NCI-H146 treated with DMSO at 0.1 percent for 48 hours (cell line): Measurements from ENCODE around the gene NPIPB5.
"Not testable (repeated sequence)": the region's sequence is repeated elsewhere in the genome, so short reads cannot be mapped to it uniquely, and the experiment has no call there.

ENCODE experiments used
- DNase-seq: peaks from one replicate; lab custom pipeline; 2025; ENCODE audit not compliant: unreplicated experiment; lab: John Stamatoyannopoulos, UW

The NPIPB5 gene

DNA sequence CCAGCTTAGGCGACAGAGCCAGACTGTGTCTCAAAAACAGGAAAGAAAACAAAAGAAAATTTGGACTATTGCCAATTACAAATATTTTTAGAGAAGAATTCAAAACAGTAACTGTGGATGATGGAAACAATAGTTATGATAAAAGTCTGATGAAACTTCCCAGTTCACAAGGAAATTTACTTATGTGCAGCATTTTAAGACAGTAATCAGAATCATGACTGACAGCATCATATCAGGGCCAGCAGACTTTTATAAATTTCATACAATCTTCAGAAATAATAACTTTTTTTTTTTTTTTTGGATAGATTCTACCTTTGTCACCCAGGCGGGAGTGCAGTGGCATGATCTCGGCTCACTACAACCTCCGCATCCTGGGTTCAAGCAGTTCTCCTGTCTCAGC, at the start of gene NPIPB5:
TSS of gene NPIPB5 (plus strand) at position 301 of the 400 bp plus-strand sequence. CDS start 2,911 bp downstream, outside the sequence.
- DNase-seq: not testable (repeated sequence)

DNA sequence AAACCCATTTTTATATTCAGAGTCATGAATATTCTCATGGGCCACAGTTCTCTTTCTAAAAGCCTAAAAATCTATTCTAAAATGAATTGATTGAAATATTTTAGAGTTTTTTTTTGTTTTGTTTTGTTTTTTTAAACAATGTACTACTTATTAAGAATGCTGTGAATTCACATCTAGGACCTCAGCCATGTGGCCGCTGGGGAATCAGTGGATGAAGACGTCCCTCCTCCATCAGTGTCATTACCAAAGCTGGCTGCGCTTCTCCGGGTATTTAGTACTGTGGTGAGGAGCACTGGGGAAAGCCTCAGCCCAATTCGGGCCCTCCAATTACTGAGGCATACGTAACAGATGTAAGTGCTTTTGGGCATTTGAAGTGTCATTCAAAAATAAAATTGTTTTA, 41.8 kb upstream of the NPIPB5 start:
- not testable (repeated sequence) for DNase-seq

DNA sequence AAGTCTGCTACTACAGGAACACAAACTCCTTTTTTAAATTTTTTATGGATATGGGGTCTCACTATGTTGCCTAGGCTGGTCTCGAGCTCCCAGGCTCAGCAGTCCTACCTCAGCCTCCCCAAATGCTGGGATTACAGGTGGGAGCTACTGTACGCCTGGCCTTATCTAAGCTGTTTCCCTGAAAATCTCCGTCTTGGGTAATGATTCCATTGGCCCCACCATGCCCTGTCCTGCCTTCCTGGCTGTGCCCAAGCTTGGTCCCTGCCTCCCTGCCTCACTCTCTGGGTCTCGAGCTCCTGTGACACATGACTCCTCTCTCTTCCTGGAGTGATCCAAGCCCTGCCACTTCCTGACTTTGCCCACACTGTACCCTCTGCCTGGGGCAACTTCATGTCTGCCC, 27.3 kb downstream of the NPIPB5 start:
- not testable (repeated sequence) for DNase-seq

DNA sequence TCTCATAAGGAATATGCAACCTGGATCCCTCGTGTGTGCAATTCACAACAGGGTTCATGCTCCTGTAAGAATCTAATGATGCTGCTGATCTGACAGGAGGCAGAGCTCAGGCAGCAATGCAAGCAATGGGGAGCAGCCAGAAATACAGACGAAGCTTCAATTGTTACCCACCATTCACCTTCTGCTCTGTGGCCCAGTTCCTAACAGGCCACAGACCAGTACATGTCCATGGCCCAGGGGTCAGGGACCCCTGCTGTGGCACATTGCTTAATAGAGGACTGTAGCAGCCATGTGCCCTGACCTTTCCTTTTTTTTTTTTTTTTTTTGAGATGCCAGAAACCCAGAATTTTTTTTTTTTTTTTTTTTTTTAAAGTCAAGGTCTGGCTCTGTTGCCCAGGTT, 34.1 kb downstream of the NPIPB5 start:
- not testable (repeated sequence) for DNase-seq

DNA sequence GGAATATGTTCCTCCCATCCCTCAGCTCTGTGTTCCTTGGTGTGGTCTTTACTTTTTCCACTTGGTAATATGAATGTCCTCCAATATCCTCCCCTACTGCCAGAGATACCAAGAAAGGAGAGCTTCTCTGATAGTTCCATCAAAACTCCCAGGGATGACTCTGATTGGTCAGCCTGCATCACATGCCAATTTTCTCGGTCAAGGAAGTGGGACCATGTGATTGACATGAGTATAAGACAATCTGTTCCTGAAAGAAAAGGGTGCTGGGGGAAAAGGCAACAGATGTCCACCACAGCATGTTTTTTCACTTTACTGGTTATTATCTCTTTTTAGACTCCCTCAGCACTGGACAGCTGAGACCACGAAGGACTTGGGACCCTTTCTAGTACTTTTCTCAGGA, 35.9 kb downstream of the NPIPB5 start:
- not testable (repeated sequence) for DNase-seq

DNA sequence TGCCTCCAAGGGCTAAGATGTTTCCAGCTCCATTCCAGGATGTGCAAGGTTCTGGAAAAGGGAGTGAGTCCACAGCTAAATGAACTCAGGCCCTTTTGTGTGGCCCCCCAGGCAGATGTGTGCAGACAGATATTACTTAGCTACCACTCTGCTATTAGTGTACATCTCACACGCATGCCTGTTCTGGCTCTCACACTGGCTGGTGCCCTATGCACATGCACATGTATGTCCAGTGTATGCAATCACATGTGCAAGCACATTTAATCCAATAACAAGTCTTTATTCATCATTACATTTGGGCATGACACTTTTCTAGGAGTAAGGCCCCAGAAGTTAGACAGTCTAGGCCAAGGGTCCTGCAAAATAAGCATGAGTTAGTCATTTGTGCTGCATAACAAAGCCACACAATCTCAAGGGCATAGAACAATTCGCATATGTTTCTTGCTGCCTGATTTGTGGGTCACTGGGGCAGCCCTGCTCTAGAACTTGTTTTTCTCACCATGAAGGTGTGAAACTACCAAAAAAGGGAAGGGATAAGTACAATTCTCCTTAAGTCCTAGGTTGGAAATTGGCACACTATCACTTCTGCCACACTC, 36.6 kb downstream of the NPIPB5 start:
- DNase-seq: not testable (repeated sequence)

DNA sequence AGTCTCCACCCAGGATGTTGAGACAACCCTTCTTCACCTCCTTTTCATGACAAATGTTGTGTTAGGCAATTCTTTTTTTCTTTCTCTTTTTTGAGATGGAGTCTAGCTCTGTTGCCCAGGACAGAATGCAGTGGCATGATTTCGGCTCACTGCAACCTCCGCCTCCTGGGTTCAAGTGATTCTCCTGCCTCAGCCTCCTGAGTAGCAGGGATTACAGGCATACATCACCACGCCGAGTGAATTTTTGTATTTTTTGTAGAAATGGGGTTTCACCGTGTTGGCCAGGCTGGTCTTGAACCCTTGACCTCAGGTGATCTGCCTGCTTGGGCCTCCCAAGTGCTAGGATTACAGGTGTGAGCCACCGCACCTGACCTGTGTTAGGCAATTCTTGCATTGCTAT, 39.2 kb downstream of the NPIPB5 start:
- not testable (repeated sequence) for DNase-seq

DNA sequence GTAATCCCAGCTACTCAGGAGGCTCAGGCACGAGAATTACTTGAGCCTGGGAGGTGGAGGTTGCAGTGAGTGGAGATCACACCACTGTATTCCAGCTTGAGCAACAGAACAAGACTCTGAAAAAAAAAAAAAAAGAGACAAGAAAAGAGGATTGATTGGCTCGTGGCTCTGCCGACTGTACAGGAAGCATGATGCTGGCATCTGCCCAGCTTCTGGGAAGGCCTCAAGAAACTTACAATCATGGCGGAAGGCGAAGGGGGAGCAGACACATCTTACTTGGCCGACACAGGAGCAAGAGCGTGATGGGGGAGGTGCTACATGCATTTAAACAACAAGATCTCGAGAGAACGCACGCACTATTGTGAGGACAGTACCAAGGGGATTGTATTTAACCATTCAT, 40.5 kb downstream of the NPIPB5 start:
- DNase-seq: not testable (repeated sequence)

DNA sequence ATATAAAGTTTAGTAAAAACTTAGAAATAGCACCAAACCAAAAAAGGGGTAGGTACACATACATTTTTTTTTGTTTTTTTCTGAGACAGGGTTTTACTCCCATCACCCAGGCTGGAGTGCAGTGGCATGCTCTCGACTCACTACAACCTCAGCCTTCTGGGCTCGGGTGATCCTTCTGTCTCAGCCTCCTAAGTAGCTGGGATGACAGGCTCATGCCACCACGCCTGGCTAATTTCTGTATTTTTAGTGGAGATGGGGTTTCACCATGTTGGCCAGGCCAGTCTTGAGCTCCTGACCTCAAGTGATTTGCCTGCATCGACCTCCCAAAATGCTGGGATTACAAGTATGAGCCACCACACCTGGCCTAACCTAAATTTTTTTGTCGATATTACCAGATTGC, 41.0 kb downstream of the NPIPB5 start:
- not testable (repeated sequence) for DNase-seq

DNA sequence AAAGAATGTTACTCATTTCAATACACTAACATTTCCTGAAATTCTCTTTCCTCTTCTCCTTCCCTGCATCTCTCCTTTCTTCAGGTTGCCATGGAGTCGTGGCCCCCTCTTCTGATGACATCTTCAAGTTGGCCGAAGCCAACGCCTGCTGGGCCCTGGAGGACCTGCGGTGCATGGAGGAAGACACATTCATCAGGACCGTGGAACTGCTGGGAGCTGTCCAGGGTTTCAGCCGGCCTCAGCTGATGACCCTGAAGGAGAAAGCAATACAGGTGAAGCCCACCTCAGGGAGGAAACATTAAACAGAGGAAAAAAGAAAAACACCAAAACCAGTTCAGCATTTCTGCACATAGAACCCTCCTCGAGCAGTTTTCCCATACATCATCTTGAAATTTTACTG, 46.1 kb downstream of the NPIPB5 start:
- DNase-seq: not testable (repeated sequence)
